AG08395 (cell line): ENCODE measurements around the gene PDAP1.
A peak's percentile ranks its signal among the peaks of the same experiment; 100 is the strongest.
"Not testable (repeated sequence)": the region's sequence is repeated elsewhere in the genome, so short reads cannot be mapped to it uniquely, and the experiment has no call there.

Experiments
- DNase-seq: peaks from one replicate; pipeline ENCODE4 v3.0.0; 2012; ENCODE audit warnings: mixed read lengths, low spot score

The PDAP1 gene

DNA sequence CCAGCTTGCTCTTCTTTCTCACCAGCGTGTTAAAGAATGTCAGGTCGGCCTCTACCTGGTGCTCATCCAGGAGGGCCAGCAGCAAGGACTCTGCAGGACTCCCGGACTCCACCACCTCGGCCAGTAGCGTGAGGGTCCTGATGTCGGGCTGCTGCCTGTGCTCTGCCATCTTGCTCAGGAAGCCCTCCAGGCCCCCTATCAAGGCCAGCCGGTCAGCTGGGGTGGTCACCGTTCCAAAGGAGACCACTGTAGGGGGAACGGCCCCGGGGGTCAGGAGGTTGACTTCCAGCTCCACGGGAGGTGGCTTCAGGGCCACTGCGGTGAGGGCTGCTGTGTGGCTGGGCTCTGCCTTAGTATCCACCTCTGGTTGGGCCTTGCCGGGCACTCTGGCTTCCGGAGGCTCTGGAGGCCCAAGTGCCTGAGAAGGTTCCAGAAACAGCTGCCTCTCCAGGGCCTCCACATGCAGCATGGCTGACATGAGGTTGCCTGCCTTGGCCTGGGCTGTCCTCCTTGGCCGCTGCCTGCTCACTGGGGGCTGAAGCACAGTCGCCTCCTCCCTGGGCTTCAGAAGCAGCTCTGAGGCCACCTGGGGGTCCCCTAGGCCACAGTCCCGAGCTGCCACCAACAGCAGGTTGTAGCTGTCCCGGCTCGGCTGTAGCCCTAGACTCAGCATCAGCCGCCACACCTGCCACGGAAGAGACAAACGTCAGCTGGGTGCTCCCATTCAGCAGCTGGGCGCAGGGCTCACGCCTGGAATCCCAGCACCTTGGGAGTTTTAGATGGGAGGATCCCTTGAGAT, 16.7 kb upstream of the PDAP1 start:
- no peak for DNase-seq

DNA sequence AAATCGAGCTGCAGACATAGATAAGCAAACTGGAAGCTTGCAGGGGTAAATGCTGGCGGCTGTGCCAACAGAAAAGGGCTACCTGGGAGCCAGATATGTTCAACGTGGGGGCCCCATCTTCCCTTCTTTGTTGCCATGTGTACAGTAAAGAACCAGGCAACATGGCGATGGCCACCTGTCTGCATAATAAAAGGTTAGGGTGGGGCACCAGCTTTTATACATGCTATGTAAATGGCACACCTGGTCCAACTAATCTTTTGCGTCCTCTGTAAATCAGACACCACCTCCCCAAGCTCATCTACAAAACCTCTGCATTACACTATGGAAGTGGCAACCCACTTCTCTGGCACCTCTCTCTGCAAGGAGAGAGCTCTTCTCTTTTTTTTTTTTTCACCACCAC, 14.2 kb upstream of the PDAP1 start:
- no peak for DNase-seq

DNA sequence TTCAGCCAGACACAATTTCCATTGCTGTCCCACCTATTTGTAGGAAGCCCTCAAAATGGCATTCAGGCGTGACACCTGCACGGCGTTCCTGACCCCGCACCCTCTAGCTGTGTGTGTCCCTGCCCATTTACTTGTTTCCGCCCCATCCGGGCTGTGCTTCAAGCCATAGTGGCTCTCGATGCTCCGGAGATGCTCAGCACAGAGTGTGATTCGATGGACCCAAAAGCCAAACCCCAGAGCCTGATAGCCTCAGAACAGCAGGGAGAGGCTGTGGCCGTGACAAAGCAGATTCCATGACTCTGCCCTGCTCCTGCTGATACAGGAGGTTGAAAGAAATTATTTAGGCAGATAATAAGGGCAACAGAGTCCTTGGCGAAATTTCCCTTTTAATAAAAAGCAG, 13.8 kb upstream of the PDAP1 start:
- DNase-seq, result no peak

DNA sequence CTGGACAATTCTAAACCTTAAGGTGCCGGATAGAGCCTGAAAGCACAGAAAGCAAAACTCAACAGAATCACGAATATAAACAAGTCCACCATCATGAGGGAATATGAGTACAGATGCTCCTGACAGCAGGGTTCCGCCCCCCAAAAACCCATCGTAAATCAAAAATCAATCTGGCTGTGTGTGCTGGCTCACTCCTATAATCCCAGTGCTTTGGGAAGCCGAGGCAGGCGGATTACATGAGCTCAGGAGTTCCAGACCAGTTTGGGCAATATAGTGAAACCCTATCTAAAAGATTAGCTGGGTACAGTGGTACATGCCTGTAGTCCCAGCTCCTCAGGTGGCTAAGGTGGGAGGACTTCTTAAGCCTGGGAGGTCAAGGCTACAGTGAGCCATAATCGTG, 12.6 kb upstream of the PDAP1 start:
- DNase-seq, result no peak

DNA sequence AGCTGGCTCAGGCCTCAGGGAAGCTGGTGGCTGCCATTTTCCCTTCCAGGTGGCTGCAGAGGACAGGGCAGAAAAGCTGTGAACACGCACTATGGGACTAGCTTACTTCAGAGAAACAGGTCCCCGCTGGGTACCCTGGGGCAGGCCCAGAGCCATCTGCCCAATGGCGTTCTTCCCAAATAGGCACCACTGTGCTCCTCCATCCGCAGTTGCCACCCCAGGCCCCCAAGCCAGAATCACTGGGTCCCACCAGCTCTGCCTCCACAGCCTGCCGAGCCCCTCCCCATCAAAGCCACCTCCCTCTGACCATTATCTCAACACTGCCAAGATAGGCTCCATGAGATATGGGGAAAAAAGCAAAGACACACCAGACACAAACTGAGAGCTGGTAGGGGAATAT, 11.8 kb upstream of the PDAP1 start:
- DNase-seq, result no peak

DNA sequence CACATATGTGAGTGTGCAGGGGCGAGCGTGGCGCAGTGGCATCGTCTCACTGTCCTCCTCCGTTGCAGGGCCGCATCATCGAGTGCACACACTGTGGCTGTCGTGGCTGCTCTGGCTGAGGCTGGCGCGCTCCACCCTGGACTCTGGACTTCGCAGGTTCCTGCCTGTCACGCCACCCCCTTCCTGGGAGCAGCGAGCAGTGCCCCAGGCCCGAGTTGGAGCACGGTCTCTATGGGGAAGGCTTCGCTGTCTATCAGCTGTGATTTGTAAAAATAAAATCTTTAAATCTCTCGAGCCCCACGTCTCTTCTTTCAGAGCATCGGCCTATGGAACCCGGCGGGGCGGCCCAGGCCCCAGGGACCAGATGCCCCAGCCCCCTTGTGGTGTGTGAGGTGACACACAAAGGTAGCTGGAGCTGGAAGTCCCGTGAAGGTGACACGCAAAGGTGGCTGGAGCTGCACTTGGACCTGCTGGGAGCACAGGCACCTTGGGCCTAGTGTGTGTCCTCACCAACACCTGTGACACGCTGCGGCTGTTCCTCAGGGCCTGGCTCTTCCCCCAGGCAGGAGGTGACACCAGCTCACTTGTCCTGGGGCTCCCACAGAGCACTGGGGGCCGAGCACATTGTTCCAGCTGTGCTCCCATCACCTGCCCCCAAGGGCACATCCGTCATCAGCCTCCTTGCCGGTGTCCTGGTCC, 11.1 kb upstream of the PDAP1 start:
- DNase-seq, result no peak

DNA sequence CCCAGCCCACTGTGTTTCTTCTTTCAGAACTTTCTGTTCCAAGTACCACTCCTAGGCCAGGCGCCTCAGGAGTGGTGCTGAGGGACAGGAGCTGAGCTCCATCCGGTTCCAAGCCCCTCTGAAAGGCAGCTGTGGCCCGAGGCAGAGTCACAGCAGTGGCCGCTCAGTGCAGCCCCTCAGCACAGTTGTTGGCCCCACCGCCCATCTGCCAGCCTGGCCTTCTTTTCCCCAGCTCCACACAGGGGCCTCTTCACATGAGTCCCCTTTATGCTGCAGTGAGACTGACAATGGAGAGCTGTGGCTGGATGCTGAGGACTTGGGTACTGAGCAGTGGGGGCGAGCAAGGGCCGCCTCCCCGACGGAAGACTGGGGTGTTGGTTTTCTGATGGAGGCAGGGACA, 9.9 kb upstream of the PDAP1 start:
- no peak for DNase-seq

DNA sequence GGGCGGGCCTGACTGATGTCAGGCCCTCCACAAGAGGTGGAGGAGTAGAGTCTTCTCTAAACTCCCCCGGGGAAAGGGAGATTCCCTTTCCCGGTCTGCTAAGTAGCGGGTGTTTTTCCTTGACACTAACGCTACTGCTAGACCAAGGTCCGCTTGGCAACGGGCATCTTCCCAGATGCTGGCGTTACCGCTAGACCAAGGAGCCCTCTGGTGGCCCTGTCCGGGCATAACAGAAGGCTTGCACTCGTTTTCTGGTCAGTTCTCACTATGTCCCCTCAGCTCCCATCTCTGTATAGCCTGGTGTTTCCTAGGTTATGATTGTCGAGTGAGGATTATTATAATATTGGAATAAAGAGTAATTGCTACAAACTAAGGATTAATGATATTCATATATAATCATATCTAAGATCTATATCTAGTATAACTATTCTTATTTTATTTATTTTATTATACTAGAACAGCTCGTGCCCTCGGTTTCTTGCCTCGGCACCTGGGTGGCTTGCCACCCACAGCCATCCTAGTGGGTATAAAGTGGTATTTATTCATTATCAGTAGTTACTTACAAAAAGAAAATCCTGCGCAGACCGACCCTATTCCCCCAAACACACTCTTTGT, 7.2 kb upstream of the PDAP1 start:
- not testable (repeated sequence) for DNase-seq

DNA sequence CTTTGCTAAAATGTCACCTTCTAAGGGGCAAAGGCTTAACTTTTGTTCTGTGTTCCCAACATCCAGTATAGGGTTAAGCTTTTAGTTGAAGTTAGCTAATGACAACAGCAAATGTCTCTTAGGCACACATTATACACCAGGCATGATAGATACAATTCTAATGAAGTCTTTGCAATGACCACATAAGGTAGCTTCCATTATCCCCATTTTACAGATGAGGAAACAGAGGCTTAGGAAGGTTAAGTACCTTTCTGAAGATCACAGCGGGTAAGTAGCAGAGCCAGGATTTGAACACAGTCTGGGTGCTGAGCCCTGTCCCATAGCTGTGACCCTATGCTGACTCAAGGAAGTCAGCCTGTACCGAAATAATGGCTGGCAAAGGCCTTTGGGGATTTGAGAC, 2.2 kb upstream of the PDAP1 start:
- DNase-seq, result no peak

DNA sequence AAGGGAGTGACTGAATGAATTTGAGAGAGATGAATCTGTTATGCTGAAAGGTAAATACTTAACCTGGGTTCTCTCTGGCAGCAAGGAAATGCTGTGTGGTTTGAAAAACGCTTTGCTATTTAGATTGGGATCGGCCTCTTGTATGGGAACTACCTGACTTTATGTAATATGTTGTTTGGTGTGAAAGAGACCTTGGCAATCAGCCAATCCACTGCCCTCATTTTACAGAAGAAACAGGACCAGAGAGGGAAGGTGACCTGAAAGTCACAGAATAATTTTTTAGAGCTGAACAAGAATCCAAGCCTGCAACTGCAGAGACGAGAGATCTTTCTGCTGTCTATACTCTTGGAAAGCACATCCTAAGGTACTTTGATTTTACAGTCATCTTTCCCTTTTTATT, 1.4 kb upstream of the PDAP1 start:
- DNase-seq, result no peak

DNA sequence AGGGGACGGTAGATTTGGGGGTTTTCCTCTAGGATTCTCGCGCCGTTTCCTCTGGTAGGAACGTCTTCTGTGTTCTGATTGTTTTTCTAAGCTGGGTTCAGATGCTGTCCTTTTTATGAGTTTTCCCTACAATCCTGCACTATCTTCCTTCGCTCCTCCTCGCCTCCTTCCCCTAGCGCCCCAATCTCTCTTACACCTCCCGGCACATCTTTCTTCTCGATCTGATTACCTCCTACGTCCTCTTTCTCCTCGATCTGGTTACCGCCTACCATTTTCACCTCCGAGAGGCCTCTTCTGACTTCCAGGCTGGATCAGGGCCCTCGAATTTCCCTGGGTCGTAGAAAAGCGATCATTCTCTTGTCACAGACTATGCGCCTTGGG, 785 bp upstream of the PDAP1 start:
- no peak for DNase-seq

DNA sequence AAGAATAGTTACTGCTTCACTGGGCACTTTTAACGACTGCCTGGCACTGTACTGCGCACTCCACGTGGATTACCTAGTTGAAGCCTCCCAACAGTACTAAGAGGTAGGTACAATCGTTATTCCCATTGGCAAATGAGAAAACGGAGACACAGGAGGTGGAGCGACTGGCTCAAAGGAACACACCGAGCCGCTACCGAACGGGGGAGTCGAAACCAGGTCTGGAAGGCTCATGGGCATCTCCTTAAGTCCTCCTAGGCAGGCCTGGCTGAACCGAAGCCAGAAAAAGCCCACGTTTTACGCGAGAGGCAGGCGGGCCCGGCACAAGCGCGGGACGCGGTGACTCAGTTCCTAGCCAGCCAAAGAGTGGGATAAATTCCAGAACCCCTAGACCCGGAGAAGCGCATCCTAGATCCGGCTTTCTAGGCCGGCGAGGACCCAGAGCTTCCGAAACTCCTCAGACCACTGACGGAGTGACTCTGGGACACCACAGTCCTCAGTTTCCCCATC, 472 bp downstream of the PDAP1 start:
- peak; percentile 89 for DNase-seq

DNA sequence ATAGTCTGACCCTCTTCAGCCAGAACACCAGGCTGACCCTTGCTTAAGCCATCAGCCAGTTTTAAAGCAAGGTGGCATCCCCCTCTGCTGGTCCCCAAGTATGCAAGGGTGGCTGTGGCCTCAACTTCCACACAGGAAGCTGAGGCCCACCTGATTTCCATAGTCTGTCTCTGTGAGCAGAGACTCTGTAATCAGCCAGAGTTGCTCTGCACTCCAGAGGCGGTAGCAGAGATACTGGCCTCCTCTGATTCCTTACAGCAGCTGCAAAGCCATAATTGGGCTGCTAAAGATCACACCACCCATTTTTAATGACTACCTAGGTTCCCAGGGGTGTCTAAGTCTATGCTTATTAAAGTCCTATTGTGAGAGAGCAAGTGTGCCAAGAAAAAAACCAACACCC, 1.8 kb downstream of the PDAP1 start:
- no peak for DNase-seq

DNA sequence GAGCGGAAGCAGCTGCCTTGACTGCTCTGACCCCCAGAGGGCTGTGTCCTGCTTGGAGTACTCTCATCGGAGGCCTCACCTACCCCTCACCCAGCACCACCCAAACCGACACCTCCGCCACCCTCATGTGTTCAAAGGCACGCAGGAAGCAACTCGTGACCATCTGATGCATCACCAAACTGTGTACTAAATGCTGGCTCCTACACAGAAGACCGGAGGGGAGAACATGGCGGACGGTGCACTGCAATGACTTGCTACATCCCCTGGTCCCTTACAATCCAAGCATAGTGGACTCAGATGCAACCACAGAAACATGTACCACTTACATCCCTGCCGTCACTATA, 3.4 kb downstream of the PDAP1 start:
- no peak for DNase-seq

DNA sequence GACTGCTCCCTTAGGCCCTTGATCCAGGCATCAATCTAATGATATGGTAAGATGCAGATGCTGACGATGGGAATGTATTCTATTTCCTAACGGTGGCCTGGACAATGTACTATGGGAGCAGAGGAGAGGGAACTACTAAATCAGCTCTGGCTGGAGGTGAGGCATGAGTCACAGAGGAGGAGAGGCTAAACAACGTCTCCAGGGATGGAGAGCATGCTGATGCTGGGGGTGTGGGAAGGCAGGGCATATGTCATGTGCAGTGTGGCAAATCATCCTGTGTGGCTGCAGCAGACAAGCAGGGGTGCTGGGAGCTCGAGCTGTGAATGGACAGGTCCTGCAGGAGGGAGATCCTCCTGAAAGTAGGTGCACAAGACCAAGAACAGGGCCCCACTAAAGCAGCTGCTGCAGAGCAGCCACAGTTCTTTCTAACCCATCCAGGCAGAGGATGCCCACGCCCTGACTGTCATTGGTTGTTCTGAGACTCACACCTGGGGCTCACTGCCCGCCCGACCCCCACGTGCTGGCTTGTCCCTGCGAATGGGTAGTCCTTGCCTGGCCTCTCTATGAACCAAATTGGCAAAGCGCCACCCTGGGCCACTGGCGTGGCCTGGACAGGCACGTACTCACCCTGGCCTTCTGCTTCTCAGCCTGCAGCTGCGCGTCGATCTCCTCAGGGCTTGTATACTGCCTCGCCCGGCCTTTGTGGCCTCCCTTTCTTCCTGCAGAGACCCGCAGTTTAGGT, 4.0 kb downstream of the PDAP1 start:
- DNase-seq, result peak; percentile 43

DNA sequence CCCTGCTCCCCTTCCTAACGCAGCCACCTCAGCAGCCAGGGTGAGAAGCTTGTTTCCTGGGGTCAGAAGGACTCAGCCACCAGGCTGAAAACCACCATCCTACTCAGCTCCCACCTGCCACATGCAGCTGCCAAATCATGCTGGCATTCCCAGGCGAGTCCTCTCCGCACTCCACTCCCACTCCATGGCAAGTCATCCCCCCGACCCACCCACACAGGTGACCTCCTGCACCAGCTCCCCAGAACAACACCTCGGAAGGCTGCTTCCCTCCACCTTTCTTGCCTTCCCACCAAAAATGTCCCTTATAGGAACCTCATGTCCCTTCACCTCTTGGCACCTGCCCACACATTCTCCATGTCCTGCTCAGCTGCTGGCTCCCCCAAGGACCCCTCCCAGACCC, 4.6 kb downstream of the PDAP1 start:
- no peak for DNase-seq

DNA sequence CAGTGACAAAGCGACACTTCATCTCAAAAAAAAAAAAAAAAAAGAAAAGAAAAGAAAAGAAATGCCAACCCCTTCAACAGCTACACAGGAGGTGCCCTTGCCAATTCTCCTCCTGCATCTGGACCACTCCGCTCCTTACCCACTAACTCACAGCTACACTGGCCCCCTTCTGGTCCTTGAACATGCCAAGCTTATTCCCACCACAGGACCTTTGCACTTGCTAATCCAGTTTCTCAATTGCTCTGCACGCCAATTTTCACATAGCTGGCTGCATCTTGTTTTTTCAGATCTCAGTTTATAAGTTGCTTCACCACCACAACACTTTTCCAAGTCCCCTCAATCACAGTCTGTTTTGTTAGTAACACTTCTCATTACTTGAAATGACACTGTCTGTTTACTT, 5.5 kb downstream of the PDAP1 start:
- no peak for DNase-seq

DNA sequence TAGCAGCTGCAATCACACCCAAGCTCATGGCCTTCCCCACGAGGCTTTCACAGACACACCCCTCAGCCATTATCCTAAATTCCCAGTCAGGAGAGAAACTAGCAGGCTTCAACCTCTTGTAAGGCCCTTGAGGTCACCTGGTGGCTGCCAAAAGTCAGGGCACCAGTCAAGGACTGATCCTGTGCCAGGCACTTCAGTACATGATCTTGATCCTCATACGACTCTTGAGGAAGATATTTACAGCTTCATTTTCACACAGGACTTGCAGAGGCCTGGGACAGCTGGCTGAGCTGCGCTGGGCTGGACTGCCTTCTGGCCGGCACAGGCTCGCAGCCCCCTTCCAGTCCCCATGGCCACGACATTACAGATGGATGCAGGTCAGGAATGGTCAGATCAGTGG, 8.8 kb downstream of the PDAP1 start:
- DNase-seq, result no peak

DNA sequence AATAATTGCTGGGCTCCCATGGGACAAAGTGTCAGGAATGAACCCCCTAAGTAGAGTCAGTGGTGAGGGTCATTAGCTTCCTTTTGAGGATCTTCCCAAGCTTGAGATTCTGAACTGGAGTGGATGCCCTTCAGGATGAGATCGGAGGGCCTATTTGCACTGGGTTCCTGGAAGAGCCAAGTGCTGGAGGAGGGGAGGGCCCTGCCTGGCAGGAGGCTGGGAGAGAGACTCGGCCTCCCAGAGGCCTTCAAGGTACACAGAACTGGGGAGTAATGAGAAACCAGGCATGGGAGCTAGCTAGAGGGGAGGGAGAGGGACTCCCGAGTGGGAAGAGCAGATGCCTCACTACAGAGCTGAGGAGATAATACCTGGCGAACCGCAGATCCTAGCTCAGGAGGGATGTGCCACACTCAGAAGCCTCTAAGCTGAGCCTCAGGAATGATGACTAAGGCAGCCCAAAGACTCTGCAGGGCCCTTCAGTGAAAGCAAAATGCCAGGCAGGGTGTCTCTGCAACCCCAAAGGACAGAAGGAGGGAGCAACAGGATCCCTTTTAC, 9.4 kb downstream of the PDAP1 start:
- no peak for DNase-seq

DNA sequence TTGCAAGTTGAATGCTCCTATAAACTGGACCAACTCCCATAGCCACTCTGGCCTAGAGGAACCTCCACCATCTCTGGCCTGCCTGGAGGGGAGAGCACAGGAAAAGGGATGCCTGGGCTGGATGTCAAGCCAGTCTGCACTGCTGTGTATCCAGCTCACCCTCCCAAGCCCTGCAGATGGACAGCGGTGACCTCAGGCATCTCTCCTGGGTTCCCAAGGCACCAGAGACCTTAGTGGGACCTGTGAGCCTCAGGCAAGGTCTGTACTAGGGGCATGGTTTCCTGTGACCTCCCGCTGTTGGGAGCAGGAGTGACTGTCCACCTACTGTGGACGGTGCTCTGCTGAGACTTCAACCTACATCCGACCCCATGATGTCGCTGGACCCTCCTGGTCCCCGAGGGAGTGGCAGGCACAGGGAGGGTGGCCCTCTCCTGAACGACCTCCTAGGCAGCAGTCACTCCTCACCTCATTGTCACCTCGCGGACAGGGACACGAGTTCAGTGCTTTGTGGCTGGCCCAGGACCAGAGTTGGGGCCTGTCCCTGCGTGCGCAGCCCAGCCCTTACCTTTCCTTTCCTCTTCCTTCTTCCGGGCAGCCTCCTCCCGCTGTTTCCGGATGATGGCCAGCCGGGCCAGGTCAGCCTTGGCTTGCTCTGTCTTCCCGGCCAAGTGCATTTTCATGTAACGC, 11.0 kb downstream of the PDAP1 start:
- DNase-seq, result no peak

DNA sequence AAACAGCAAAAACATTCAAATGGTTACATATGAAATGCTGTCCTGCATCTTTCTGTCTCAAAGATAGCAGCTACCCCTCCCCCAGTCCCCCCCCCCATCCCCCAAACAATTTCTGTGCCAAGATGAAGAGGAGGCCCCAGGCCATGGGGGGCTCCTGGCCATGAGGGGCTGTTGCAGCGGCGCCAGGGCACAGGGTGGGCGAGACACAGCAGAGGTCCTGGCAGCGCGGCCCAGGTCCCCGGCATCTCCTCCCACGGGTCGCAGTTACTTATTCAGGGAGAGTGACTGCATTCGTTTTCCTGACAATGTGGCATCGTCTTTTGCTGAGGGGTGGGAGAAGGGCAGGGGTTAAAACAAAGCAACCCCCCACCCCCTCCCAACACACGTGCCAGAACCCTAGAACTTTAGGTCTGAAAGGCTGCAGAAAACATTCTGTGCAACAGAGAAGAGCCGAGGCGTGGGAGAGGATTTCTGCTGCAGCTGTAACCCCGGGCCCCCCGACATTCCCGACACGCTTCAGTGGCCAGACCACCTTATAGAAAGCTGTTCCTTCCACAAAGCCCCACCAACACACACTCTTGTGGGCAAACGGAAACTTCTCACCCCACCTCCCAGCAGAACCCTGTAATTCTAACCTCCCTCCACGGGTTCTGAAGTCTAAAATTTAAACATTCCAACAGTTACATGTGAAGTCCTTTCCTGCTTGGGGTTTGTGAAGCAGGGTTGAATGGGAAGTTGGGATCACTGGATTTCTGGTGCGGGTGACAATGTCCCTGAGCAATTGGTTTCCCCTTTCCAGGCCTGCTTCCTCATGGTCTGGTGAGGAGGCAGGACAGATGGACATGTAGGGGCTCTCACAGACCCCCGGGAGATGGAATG, 11.7 kb downstream of the PDAP1 start:
- no peak for DNase-seq
